Mesothelial cell of epicardium (in vitro differentiated cells): ENCODE measurements around the gene MTNR1B. TPM values are rescaled to one million over a fixed set of nuclear protein-coding genes. Genes with fewer than 3 reads are reported as not detected.

ENCODE experiments used
- DNase-seq, 2 experiments: peaks; one replicate each; pipeline ENCODE4 v3.0.0; 2021; ENCODE audit warnings: low spot score in 2 of 2; ENCODE audit not compliant: unreplicated experiment in 2 of 2
- H3K27ac Mint-ChIP-seq: 2 replicates; pipeline ENCODE4 v1.8.0; 2021; ENCODE audit warnings: mixed read lengths
- H3K27me3 Mint-ChIP-seq: 2 replicates; pipeline ENCODE4 v1.8.0; 2021; ENCODE audit warnings: low read depth, mixed read lengths
- H3K36me3 Mint-ChIP-seq: 2 replicates; pipeline ENCODE4 v1.8.0; 2021; ENCODE audit warnings: mixed read lengths
- H3K4me1 Mint-ChIP-seq: 2 replicates; pipeline ENCODE4 v1.8.0; 2021; ENCODE audit warnings: mixed read lengths
- H3K4me3 Mint-ChIP-seq: 2 replicates; pipeline ENCODE4 v1.8.0; 2021; ENCODE audit warnings: mild to moderate bottlenecking, moderate library complexity, mixed read lengths
- H3K9me3 Mint-ChIP-seq: 2 replicates; pipeline ENCODE4 v1.8.0; 2021; ENCODE audit warnings: mixed read lengths
- CTCF ChIP-seq: fragments of 200-600 bp; sonication (generic); IDR thresholded peaks from one replicate; pipeline ENCODE4 v1.5.0; 2021; ENCODE audit warnings: antibody characterized with exemption; ENCODE audit not compliant: unreplicated experiment
- total RNA-seq: library from RNA; stranded (reverse); gene quantifications from 3 replicates; pipeline ENCODE4 v1.2.1, GENCODE V29; 2021

MTNR1B gene
- total RNA-seq, 1 donor from 2014 or later, result not detected

GRCh38 chr11:92931746-92932422, 37.6 kb upstream of the MTNR1B start:
- TF ChIP-seq CTCF, result no peak
- Mint-ChIP-seq H3K4me1 (peaks cover 2% of the 10 kb centered on the region), H3K9me3 (peaks cover 5% of the 10 kb centered on the region), H3K27ac (no peak overlapping the region), H3K4me3 (no peak overlapping the region), H3K27me3 (peaks cover 3% of the 10 kb centered on the region), H3K36me3 (no peaks in the 10 kb centered on the region)
- DNase-seq, result no peak

GRCh38 chr11:92939305-92939704, 30.1 kb upstream of the MTNR1B start:
- Mint-ChIP-seq H3K27me3 (peaks cover 11% of the 10 kb centered on the region), H3K36me3 (no peaks in the 10 kb centered on the region), H3K9me3 (peaks cover 10% of the 10 kb centered on the region), H3K27ac (no peak overlapping the region), H3K4me3 (no peak overlapping the region), H3K4me1 (no peaks in the 10 kb centered on the region)
- TF ChIP-seq CTCF, result no peak
- no peak for DNase-seq

- Mint-ChIP-seq H3K4me1 (no peaks in the 10 kb centered on the region), H3K36me3 (no peaks in the 10 kb centered on the region), H3K27me3 (peaks cover 9% of the 10 kb centered on the region), H3K27ac (no peak overlapping the region), H3K9me3 (peaks cover 28% of the 10 kb centered on the region), H3K4me3 (no peak overlapping the region)
- peak; percentile 67 for TF ChIP-seq CTCF
- DNase-seq, result no peak
These were observed 27.5 kb upstream of the MTNR1B start for GRCh38 chr11:92941676-92942571.

GRCh38 chr11:92946707-92947106, 22.7 kb upstream of the MTNR1B start:
- H3K4me3 Mint-ChIP-seq, result no peak overlapping the region
- H3K36me3 Mint-ChIP-seq, result peaks cover 1% of the 10 kb centered on the region
- H3K4me1 Mint-ChIP-seq, result no peaks in the 10 kb centered on the region
- H3K27me3 Mint-ChIP-seq, result peaks cover 2% of the 10 kb centered on the region
- DNase-seq, result no peak
- no peak overlapping the region for H3K27ac Mint-ChIP-seq
- peaks cover 64% of the 10 kb centered on the region for H3K9me3 Mint-ChIP-seq
- TF ChIP-seq CTCF, result no peak

- no peaks in the 10 kb centered on the region for H3K27me3 Mint-ChIP-seq
- H3K4me3 Mint-ChIP-seq, result no peak overlapping the region
- no peaks in the 10 kb centered on the region for H3K4me1 Mint-ChIP-seq
- peaks cover 1% of the 10 kb centered on the region for H3K36me3 Mint-ChIP-seq
- H3K27ac Mint-ChIP-seq, result no peak overlapping the region
- peaks cover 62% of the 10 kb centered on the region for H3K9me3 Mint-ChIP-seq
- no peak for TF ChIP-seq CTCF
- no peak for DNase-seq
These were observed 21.3 kb upstream of the MTNR1B start for GRCh38 chr11:92948116-92948515.
